HG02588 (cell line): Measurements from ENCODE around the gene SLX9.
"Not testable (repeated sequence)": the region's sequence is repeated elsewhere in the genome, so short reads cannot be mapped to it uniquely, and the experiment has no call there.

ENCODE experiments used
- ATAC-seq: cut with Tn5 transposase; IDR thresholded peaks from one replicate; pipeline ENCODE4 v1.9.1; 2021; ENCODE audit warnings: mild to moderate bottlenecking, moderate library complexity; ENCODE audit not compliant: unreplicated experiment

The SLX9 gene

DNA sequence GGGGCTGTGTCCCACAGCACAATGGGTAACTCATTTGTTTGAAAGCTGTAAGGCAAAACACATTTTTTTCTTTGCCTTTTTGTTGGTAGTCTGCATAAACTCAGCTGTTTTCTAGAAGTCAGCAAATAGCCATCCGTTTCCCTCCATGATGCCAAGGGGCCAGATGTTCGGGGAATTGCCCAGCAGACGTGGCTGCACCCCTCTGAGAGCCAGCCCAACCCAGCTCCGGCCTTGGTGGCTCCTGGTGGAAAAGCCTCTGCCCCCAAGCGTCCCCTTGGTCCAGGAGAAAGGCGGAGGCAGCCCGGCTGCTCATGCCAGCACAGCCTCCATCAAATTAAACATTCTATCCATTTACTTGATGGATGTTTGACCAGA, 76.2 kb downstream of the SLX9 start:
- no peak for ATAC-seq

- ATAC-seq, result no peak
Observed at GRCh38 chr21:45016406-45017038, 76.7 kb downstream of the SLX9 start.

- ATAC-seq, result no peak
Observed at GRCh38 chr21:45017039-45017960, 77.5 kb downstream of the SLX9 start.

GRCh38 chr21:45018131-45019075, 78.6 kb downstream of the SLX9 start:
- ATAC-seq, result no peak

- ATAC-seq, result no peak
Observed at GRCh38 chr21:45019076-45019886, 79.5 kb downstream of the SLX9 start.

- ATAC-seq, result no peak
Observed at GRCh38 chr21:45019887-45020537, 80.2 kb downstream of the SLX9 start.

GRCh38 chr21:45020629-45021427, 81.0 kb downstream of the SLX9 start:
- no peak for ATAC-seq

GRCh38 chr21:45021428-45022347, 81.9 kb downstream of the SLX9 start:
- no peak for ATAC-seq

DNA sequence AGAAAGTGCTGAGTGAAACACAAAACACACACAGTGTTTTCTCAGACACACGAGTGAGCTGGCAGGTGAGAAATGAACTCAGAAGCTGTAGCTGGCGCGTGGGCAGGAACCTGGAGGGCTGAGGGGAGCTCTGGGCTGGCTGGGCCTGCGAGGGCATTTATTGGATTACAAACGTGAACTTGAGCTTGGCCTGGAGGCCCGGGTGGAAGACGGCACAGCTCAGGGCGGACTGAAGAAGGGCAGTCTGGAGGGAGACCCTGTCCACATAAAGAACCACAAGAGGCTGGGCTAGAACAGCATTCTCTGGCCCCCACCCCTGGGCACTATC, 82.5 kb downstream of the SLX9 start:
- no peak for ATAC-seq

DNA sequence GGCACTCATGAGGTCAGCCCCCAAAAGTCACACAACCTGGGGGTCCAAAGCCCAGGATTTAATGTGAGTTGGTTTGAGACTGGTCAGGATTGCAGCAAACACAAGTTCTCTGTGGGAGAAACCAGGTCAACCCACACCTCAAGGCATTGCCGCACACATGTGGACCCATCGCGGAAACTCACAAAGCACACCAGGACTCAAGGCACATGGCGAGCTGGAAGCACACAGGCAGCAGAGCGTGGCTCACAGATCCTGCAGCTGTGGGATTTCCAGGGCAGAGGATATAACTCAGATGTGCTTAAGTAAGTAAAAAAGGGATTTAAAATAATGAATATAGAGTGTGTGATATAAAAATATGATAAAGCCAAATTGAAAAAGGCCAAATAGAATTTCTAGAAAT, 82.9 kb downstream of the SLX9 start:
- no peak for ATAC-seq

GRCh38 chr21:45024516-45024915, 84.7 kb downstream of the SLX9 start:
- not testable (repeated sequence) for ATAC-seq

DNA sequence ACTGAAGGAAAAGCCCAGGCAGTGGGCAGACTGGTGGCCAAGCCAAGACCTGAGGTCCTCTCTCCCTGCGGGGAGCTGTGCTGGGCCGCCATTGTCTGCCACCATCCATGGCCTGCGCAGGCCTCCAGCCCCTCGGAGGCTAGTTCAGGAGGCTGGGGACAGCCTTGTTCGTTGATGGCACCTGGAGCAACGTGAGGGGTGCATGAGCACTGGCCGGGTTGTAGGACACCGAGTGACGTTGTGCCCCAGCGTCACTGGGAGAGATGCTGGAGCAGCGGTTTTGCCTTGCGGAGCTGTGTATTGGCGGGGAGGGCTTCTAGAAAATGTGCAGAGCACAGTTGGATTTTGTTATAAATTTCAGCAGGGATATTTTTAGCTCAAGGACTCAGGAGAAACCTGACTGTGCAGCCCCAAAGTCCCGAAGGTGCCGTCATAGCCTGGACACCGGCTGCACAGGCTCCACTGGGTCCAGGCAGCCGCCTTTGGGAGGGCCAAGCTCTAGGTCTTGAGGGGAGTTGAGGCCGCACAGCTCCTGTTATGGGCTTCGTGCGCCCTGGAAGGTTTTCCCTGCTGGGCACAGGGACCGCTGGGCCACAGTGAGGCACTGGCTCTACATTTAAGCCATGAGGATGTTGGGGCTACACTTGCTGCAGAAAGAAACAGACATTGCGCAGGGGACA, 86.4 kb downstream of the SLX9 start:
- no peak for ATAC-seq
